Endodermal cell (in vitro differentiated cells): ENCODE data around the gene LARP1. TPM values are rescaled to one million over a fixed set of nuclear protein-coding genes. Genes with fewer than 3 reads are reported as not detected.

Source experiments
- DNase-seq: peaks from one replicate; pipeline ENCODE4 v3.0.0-alpha.2; 2017
- H3K27ac ChIP-seq: 2 replicates; pipeline ENCODE4 v1.5.1; 2013; ENCODE audit warnings: mild to moderate bottlenecking, low read depth, low read length, moderate library complexity
- H3K27me3 ChIP-seq: 2 replicates; pipeline ENCODE4 v1.6.1; 2013; ENCODE audit warnings: mild to moderate bottlenecking, low read length, moderate library complexity; ENCODE audit not compliant: insufficient read depth, control insufficient read depth, poor library complexity, severe bottlenecking
- H3K36me3 ChIP-seq: 2 replicates; pipeline ENCODE4 v1.7.0; 2013; ENCODE audit warnings: mild to moderate bottlenecking, low read length, moderate library complexity; ENCODE audit not compliant: control insufficient read depth, insufficient read depth
- H3K4me1 ChIP-seq: one replicate; pipeline ENCODE4 v1.7.0; 2013; ENCODE audit warnings: low read length; ENCODE audit not compliant: control insufficient read depth, insufficient read depth
- H3K4me3 ChIP-seq: 2 replicates; pipeline ENCODE4 v1.5.1; 2013; ENCODE audit warnings: mild to moderate bottlenecking, low read length, moderate library complexity
- H3K9ac ChIP-seq: 2 replicates; pipeline ENCODE4 v1.6.1; 2013; ENCODE audit warnings: mild to moderate bottlenecking, low read length, moderate library complexity; ENCODE audit not compliant: poor library complexity, severe bottlenecking; ENCODE audit errors: extremely low read depth
- H3K9me3 ChIP-seq: 2 replicates; pipeline ENCODE4 v1.6.1; 2013; ENCODE audit warnings: mild to moderate bottlenecking, low read length, moderate library complexity; ENCODE audit not compliant: control insufficient read depth
- H3K27ac Mint-ChIP-seq: 2 replicates; pipeline ENCODE4 v1.8.0; 2020; ENCODE audit warnings: mixed read lengths
- H3K27me3 Mint-ChIP-seq: 2 replicates; pipeline ENCODE4 v1.8.0; 2021; ENCODE audit warnings: mild to moderate bottlenecking, mixed read lengths; ENCODE audit not compliant: insufficient read depth
- H3K36me3 Mint-ChIP-seq: 2 replicates; pipeline ENCODE4 v1.8.0; 2020; ENCODE audit warnings: low read depth, mixed read lengths
- H3K4me1 Mint-ChIP-seq: 2 replicates; pipeline ENCODE4 v1.8.0; 2020; ENCODE audit warnings: mixed read lengths
- H3K4me3 Mint-ChIP-seq: 2 replicates; pipeline ENCODE4 v1.8.0; 2020; ENCODE audit warnings: mild to moderate bottlenecking, moderate library complexity, mixed read lengths
- H3K9me3 Mint-ChIP-seq: 2 replicates; pipeline ENCODE4 v1.8.0; 2020; ENCODE audit warnings: mild to moderate bottlenecking, mixed read lengths
- WGBS, 2 experiments: methylation state at CpG; one replicate each; pipeline versions ENCODE4 v1.1.5 to v1.1.7; 2013; ENCODE audit warnings: missing lambda C conversion rate in 2 of 2, mixed read lengths in 1 of 2; ENCODE audit not compliant: insufficient coverage in 1 of 2, insufficient read length in 1 of 2; 5-methylcytosine and 5-hydroxymethylcytosine counted together
- total RNA-seq, 2 donors: library from RNA; stranded (reverse); fragmentation: NEBNext Ultra II Directional in 1 of 2; extraction: Animal tissue kit (Norgen Biotek cat#: 25700) in 1 of 2; gene quantifications; 2 replicates in 1 of 2; 3 replicates in 1 of 2; pipeline ENCODE4 v1.2.1, GENCODE V29; 2021
- TF ChIP-seq, protein P1 (sequence below): fragments of 200-600 bp; sonication (generic); conservative IDR thresholded peaks from 2 replicates; pipeline ENCODE4 v1.5.0; 2021; ENCODE audit warnings: antibody characterized with exemption, mild to moderate bottlenecking

The LARP1 gene
- total RNA-seq, 2 donors from 2014 or later: 193 to 273 TPM

DNA sequence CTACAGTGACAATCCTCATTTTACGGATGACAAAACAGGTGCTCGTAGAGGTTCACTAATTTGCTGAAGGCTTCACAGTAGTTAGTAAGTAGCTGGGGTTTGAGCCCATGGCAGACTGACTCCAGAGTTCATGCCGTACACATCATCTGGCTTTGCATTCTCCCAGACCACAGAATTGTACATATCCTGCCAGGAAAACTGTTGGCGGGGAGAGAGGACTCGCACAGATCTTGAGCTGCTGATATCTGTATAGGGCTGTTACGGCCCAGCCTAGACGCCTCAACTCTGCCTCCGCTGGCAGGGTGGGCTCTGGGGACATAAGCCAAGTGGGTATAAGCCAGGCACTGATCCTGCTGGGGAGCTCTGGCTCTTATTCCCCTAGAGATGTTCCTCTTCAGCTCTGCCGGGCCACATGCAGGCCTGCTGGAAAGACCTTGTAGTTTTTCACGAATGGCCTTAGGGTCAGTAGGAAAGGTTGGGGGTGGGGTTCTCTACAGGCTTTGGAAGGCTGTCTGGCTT, 16.3 kb downstream of the LARP1 start:
- Histone ChIP-seq H3K4me3 (no peak overlapping the region), H3K27me3 (no peaks in the 10 kb centered on the region), H3K36me3 (peaks cover 13% of the 10 kb centered on the region), H3K9me3 (no peaks in the 10 kb centered on the region), H3K27ac (peak overlapping the region; percentile 50), H3K9ac (no peak overlapping the region), H3K4me1 (peaks cover 21% of the 10 kb centered on the region)
- Mint-ChIP-seq H3K27me3 (no peaks in the 10 kb centered on the region), H3K27ac (peak overlapping the region; percentile 68), H3K9me3 (no peaks in the 10 kb centered on the region), H3K4me3 (no peak overlapping the region), H3K4me1 (peaks cover 64% of the 10 kb centered on the region), H3K36me3 (peaks cover 2% of the 10 kb centered on the region)
- TF ChIP-seq, protein P1, sequence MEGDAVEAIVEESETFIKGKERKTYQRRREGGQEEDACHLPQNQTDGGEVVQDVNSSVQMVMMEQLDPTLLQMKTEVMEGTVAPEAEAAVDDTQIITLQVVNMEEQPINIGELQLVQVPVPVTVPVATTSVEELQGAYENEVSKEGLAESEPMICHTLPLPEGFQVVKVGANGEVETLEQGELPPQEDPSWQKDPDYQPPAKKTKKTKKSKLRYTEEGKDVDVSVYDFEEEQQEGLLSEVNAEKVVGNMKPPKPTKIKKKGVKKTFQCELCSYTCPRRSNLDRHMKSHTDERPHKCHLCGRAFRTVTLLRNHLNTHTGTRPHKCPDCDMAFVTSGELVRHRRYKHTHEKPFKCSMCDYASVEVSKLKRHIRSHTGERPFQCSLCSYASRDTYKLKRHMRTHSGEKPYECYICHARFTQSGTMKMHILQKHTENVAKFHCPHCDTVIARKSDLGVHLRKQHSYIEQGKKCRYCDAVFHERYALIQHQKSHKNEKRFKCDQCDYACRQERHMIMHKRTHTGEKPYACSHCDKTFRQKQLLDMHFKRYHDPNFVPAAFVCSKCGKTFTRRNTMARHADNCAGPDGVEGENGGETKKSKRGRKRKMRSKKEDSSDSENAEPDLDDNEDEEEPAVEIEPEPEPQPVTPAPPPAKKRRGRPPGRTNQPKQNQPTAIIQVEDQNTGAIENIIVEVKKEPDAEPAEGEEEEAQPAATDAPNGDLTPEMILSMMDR: peak; percentile 43
- peak; percentile 75 for DNase-seq
- WGBS, 2 experiments: 80 to 84% methylated on average over 9 to 10 of the region's 10 CpGs

DNA sequence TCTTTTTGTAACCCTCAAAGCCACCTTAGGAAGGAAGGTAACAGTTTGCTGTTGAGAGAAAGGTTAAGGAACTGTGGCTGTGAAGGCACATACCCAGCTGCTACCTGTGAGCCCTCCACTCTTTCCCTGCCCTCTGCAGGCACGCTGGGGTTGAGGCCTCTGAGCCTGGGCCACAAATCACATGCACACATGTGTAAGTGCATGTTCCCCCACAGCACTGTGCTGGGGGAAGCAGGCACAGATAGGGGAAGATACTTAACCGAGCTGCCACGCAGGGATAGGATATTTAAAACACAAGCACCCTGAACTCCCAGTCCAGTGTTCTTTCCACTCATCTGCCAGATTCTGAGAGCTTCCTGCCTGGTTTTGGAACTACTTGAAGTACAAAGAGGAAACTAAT, 18.1 kb downstream of the LARP1 start:
- peaks cover 13% of the 10 kb centered on the region for H3K36me3 ChIP-seq
- 97% methylated on average over 3 of the region's 3 CpGs; no CpG with 5 or more reads in 1 of the 2 experiments for WGBS, 2 experiments
- no peaks in the 10 kb centered on the region for H3K9me3 Mint-ChIP-seq
- peak overlapping the region; percentile 26 for H3K27ac Mint-ChIP-seq
- peaks cover 51% of the 10 kb centered on the region for H3K4me1 Mint-ChIP-seq
- no peak overlapping the region for H3K27ac ChIP-seq
- peaks cover 16% of the 10 kb centered on the region for H3K4me1 ChIP-seq
- no peak overlapping the region for H3K4me3 Mint-ChIP-seq
- peaks cover 2% of the 10 kb centered on the region for H3K36me3 Mint-ChIP-seq
- DNase-seq: peak; percentile 47
- no peak overlapping the region for H3K9ac ChIP-seq
- no peaks in the 10 kb centered on the region for H3K27me3 Mint-ChIP-seq
- H3K9me3 ChIP-seq: no peaks in the 10 kb centered on the region
- no peaks in the 10 kb centered on the region for H3K27me3 ChIP-seq
- TF ChIP-seq, protein P1: no peak
- no peak overlapping the region for H3K4me3 ChIP-seq

DNA sequence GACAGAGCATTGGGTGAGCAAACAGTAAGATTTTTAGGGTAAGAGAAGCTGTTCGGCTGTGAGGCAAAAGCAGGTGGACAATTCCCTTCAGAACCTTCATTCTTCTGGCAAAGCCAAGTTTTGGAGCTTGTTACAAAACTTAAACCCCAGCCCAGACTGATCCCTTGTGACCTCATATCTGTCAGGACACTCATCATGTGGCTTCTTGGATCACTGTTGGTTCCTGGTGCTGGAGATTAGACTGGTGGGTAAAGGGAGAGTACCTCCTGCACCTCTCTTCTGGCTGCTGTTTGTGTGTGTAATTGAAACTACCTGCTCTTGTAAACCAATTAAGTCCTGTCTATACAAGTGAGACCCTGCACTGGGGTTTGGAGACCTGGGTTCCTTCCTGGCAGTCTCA, 21.0 kb downstream of the LARP1 start:
- Histone ChIP-seq H3K27me3 (no peaks in the 10 kb centered on the region), H3K9me3 (no peaks in the 10 kb centered on the region), H3K4me1 (peaks cover 4% of the 10 kb centered on the region), H3K36me3 (peaks cover 12% of the 10 kb centered on the region), H3K4me3 (no peak overlapping the region), H3K9ac (no peak overlapping the region), H3K27ac (no peak overlapping the region)
- H3K4me3 Mint-ChIP-seq: no peak overlapping the region
- TF ChIP-seq, protein P1: no peak
- H3K27ac Mint-ChIP-seq: peak overlapping the region; percentile 12
- 97% methylated on average over 1 of the region's 1 CpG; no CpG with 5 or more reads in 1 of the 2 experiments for WGBS, 2 experiments
- peaks cover 7% of the 10 kb centered on the region for H3K36me3 Mint-ChIP-seq
- H3K27me3 Mint-ChIP-seq: no peaks in the 10 kb centered on the region
- no peak for DNase-seq
- peaks cover 33% of the 10 kb centered on the region for H3K4me1 Mint-ChIP-seq
- no peaks in the 10 kb centered on the region for H3K9me3 Mint-ChIP-seq
